ENCODE data around the gene PPP2R2C. TPM values are rescaled to one million over a fixed set of nuclear protein-coding genes. Genes with fewer than 3 reads are reported as not detected.

PPP2R2C gene
- total and polyA plus RNA-seq, 2 of the 4 experiments (the other 2 are of a cell fraction), result 0.03 TPM; not detected in 1

DNA sequence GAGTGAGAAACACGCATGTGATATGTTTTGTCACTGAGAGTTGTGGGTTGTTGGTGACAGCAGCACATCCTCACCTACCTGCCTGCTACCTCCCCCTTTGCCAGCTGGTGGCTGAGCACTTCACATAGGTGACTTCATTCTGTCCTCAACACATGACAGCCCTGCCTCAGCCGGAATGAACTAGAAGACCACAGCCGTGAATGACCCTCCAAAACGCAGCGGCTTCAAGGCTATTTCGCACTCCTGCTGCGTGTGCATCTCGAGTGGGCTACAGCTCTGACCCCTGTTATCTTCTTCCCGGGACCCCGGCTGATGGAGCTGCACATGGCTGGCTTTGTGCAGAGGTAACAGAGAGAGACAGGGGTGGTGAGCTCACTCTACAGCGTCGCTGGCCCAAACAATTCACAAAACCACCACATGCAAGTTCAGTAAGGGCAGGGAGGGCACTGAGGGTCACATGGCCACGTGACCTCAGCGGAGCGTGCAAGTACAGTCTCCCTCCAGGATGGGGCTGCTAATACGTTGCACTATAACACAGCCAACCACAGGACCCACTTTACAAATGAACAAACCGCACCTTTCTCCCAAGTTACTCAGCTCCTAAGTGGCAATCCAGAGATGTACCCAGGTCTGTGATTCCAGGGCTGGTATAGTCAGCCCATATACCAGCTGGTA, 6.3 kb upstream of the PPP2R2C start:
- CTCF ChIA-PET, result no interaction called here
- intact Hi-C loops (cut with micrococcal nuclease), result no loop called here

More for the DNA sequence above, 6.3 kb upstream of the PPP2R2C start:
- Histone ChIP-seq H3K56ac (ENCODE audit: extremely low read depth, insufficient read depth, low read length) (no peak overlapping the region), H3K27ac (ENCODE audit: insufficient read depth, low read length) (no peak overlapping the region), H3K14ac (replicated peaks; ENCODE audit: low read depth, low read length) (no peak overlapping the region), H2BK5ac (ENCODE audit: low read depth, low read length, poor library complexity, severe bottlenecking) (no peak overlapping the region), H3K4me3 (ENCODE audit: insufficient read depth, low read depth, low read length) (no peak overlapping the region), H2AFZ (replicated peaks; ENCODE audit: low read length, poor library complexity) (no peak overlapping the region), H3K18ac (ENCODE audit: low read depth, low read length) (no peak overlapping the region), H3K9ac (ENCODE audit: low read depth, low read length) (no peak overlapping the region), H2BK15ac (ENCODE audit: low read depth, low read length) (no peak overlapping the region), H2BK120ac (ENCODE audit: low read depth, low read length) (no peak overlapping the region), H4K91ac (ENCODE audit: insufficient read depth, low read depth, low read length) (no peak overlapping the region), H3K4me1 (ENCODE audit: control insufficient read depth, insufficient read depth, low read length) (no peaks in the 10 kb centered on the region), H3K4ac (ENCODE audit: low read depth, low read length) (no peak overlapping the region), H2AK5ac (ENCODE audit: low read depth, low read length) (no peak overlapping the region), H3K4me2 (ENCODE audit: low read depth, low read length) (no peak overlapping the region), H4K8ac (ENCODE audit: low read depth in 2 of 2, low read length in 2 of 2) (no peak overlapping the region), H3K9me3 (ENCODE audit: control insufficient read depth, insufficient read depth, low read length) (no peaks in the 10 kb centered on the region), H2AK9ac (replicated peaks; ENCODE audit: low read depth, low read length, poor library complexity) (no peak overlapping the region), H3K27me3 (ENCODE audit: control insufficient read depth, insufficient read depth, low read length) (peaks cover 6% of the 10 kb centered on the region), H3K9me1 (ENCODE audit: insufficient read depth, low read length) (no peaks in the 10 kb centered on the region), H4K5ac (ENCODE audit: low read depth, low read length) (no peak overlapping the region), H3K79me1 (ENCODE audit: low read depth in 1 of 2, low read length in 2 of 2) (no peaks in the 10 kb centered on the region), H4K20me1 (ENCODE audit: insufficient read depth, low read length) (no peaks in the 10 kb centered on the region), H3K23ac (ENCODE audit: low read depth, low read length) (no peak overlapping the region), H3K36me3 (ENCODE audit: control insufficient read depth, insufficient read depth, low read length) (no peaks in the 10 kb centered on the region), H2BK20ac (ENCODE audit: low read depth, low read length) (no peak overlapping the region)
- TF ChIP-seq MAFK (IDR thresholded peaks at IDR 0.05; ENCODE audit: low read depth, low read length), result no peak
- TF ChIP-seq FOS (IDR thresholded peaks at IDR 0.05; ENCODE audit: low read depth, low read length), result no peak
- TF ChIP-seq CHD1 (IDR thresholded peaks at IDR 0.05; ENCODE audit: low read depth, low read length), result no peak
- TF ChIP-seq MAZ (IDR thresholded peaks at IDR 0.05; ENCODE audit: borderline replicate concordance, low read depth, low read length), result no peak
- no peak for TF ChIP-seq SMC3 (IDR thresholded peaks at IDR 0.05; ENCODE audit: low read depth, low read length)
- no peak for TF ChIP-seq NFE2L2 (IDR thresholded peaks at IDR 0.05; ENCODE audit: low read depth, low read length)
- TF ChIP-seq, protein P1, sequence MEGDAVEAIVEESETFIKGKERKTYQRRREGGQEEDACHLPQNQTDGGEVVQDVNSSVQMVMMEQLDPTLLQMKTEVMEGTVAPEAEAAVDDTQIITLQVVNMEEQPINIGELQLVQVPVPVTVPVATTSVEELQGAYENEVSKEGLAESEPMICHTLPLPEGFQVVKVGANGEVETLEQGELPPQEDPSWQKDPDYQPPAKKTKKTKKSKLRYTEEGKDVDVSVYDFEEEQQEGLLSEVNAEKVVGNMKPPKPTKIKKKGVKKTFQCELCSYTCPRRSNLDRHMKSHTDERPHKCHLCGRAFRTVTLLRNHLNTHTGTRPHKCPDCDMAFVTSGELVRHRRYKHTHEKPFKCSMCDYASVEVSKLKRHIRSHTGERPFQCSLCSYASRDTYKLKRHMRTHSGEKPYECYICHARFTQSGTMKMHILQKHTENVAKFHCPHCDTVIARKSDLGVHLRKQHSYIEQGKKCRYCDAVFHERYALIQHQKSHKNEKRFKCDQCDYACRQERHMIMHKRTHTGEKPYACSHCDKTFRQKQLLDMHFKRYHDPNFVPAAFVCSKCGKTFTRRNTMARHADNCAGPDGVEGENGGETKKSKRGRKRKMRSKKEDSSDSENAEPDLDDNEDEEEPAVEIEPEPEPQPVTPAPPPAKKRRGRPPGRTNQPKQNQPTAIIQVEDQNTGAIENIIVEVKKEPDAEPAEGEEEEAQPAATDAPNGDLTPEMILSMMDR (conservative IDR thresholded peaks at IDR 0.05; ENCODE audit: low read depth, low read length), result no peak
- no peak for TF ChIP-seq RFX5 (IDR thresholded peaks at IDR 0.05; ENCODE audit: low read depth, low read length)
- TF ChIP-seq RCOR1 (IDR thresholded peaks at IDR 0.05; ENCODE audit: insufficient replicate concordance, low read length), result no peak
- no peak for TF ChIP-seq MXI1 (IDR thresholded peaks at IDR 0.05; ENCODE audit: borderline replicate concordance, low read depth, low read length)
- BruUV-seq (replicated peaks), result no TSS peak
- ATAC-seq (ENCODE audit: low read depth) (no peak), DNase-seq (no peak)
- POLR2A ChIA-PET (ENCODE audit: unreplicated experiment), result no interaction called here
- 57% methylated on average over 6 of the region's 17 CpGs; no CpG with 5 or more reads in 1 of the 2 experiments for WGBS, 2 experiments (ENCODE audit: extremely low coverage in 2 of 2, insufficient read length in 1 of 2)
- dilution Hi-C loops (cut with HindIII; ENCODE audit: low sequenced_read_pairs, unreplicated experiment), result no loop called here
- in situ Hi-C loops (cut with MboI; ENCODE audit: low sequenced_read_pairs), result no loop called here

Measured in IMR-90 (cell line).